ENCODE results near the gene MEGF10.

MEGF10 gene

GRCh38 chr5:127353796-127354195, 63.2 kb downstream of the MEGF10 start:
- no peak for DNase-seq (ENCODE audit: low read depth, low spot score)
- H3K4me3 ChIP-seq (ENCODE audit: low read length) = no peak overlapping the region

DNA sequence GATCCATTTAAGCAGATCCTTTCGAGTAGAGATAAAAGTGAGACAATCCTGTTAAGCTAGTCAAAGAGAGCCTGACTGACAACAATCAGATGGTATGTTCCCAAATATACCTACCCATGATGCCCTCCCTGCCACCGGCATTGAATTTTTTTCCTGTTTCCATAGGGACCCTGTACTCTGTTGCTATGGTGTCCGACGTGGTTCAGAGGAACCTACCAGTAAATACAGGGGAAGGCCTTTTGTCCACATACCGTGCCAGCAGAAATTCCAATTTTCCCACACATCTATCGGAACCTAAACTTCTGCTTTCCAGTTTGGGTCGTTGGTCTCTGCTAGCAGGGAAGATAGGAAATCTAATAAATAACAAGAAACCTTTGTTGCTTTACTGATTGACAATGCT, 64.7 kb downstream of the MEGF10 start:
- H3K4me3 ChIP-seq (ENCODE audit: low read length) = no peak overlapping the region
- DNase-seq (ENCODE audit: low read depth, low spot score) = no peak

DNA sequence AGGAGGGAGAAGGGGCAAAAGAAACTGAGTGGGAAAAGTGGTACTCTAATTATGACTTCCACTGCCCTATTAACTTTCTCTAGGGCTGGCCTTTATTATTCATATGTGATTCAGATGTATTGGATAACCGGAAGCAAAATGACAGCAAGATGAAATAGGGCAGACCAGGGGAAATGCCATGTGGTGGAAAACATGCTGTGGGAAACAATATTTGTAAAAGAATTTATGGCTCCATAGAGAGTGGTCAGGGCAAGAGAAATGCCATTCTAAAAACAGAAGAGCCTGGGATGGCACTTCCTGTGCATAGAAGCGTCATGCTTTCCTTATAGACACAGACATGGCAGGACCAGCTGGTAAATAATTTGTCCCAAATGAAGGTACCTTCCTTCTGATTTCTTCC, 67.7 kb downstream of the MEGF10 start:
- DNase-seq (ENCODE audit: low read depth, low spot score) = no peak
- H3K4me3 ChIP-seq (ENCODE audit: low read length) = no peak overlapping the region

GRCh38 chr5:127358740-127359139, 68.1 kb downstream of the MEGF10 start:
- no peak overlapping the region for H3K4me3 ChIP-seq (ENCODE audit: low read length)
- no peak for DNase-seq (ENCODE audit: low read depth, low spot score)

DNA sequence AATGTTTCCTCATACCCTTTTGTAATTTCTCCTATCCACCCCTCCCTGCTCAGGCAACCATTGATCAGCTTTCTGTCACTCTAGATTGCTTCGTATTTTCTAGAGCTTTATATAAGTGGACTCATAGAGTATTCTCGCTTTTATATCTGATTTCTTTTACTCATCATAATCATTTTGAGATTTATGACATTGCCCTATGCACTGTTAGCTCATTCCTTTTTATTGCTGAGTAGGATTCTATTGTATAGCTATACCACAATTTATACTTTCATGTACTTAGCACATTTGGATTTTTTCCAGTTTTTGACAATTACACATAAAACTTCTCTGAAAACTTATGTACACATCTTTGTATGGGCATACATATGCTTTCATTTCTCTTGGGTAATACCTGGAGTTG, 68.9 kb downstream of the MEGF10 start:
- no peak overlapping the region for H3K4me3 ChIP-seq (ENCODE audit: low read length)

GRCh38 chr5:127363403-127363802, 72.8 kb downstream of the MEGF10 start:
- no peak for DNase-seq (ENCODE audit: low read depth, low spot score)
- no peak overlapping the region for H3K4me3 ChIP-seq (ENCODE audit: low read length)

More for the DNA sequence above, 68.9 kb downstream of the MEGF10 start:
- DNase-seq (ENCODE audit: low read depth, low spot score) = no peak

DNA sequence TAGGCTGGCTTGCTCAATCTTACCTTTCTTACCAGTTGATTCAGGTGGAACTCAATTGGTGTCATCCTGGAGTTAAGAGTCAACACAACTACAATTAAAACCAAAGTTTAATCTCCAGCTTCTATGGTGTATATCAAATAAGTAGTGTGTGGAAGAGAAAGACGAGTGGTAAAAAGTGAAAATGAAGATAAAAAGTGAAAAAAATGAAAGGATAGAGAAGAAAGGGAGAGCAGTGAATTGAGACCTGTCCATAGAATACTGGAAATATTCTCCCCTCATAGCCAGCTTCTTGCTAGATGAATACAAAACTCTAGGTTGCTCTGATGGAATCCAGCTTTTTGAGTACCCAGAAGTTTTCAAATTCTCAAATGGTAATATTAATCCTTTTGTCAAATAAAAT, 76.4 kb downstream of the MEGF10 start:
- H3K4me3 ChIP-seq (ENCODE audit: low read length) = no peak overlapping the region
- DNase-seq (ENCODE audit: low read depth, low spot score) = no peak

DNA sequence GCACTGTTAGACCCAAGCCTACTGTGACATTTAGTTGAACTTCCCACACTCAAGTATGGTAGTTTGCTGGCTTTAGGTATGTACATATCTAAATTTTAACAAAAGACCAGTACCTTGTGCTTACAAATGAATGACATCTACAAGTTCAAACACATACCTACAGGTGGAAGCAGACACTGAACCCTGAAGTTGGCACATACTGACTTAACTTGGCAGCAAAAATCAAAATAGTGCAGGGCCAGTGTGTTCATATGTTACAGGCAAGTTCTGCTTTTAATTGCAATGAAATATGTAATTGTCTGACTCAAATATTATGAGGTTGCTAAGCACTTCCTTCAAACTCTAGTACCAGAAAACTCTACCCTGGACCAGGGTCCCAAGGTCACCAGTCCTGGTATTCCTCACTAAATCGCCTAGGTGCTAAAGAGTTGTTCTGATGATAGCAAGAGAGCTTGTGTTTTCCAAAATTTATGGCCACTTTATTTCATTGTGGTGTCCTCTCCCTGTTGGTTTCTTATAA, 77.4 kb downstream of the MEGF10 start:
- no peak overlapping the region for H3K4me3 ChIP-seq (ENCODE audit: low read length)
- no peak for DNase-seq (ENCODE audit: low read depth, low spot score)

DNA sequence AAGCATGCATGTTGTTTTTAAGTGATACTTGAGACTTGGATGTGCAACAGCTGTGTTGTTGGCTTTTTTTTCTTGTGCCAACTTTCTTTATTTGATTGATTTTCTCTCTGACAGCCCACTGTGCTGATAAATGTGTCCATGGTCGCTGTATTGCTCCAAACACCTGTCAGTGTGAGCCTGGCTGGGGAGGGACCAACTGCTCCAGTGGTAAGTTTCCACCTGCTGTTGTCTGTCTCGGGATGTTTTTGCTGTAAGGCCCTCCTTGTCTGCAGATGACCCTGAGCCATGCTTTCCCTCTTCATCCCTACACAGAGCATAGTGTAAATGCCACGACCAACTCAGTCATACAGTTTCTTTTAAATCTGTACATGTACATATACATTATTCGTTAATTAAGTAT, 79.2 kb downstream of the MEGF10 start:
- no peak for DNase-seq (ENCODE audit: low read depth, low spot score)
- H3K4me3 ChIP-seq (ENCODE audit: low read length) = no peak overlapping the region

DNA sequence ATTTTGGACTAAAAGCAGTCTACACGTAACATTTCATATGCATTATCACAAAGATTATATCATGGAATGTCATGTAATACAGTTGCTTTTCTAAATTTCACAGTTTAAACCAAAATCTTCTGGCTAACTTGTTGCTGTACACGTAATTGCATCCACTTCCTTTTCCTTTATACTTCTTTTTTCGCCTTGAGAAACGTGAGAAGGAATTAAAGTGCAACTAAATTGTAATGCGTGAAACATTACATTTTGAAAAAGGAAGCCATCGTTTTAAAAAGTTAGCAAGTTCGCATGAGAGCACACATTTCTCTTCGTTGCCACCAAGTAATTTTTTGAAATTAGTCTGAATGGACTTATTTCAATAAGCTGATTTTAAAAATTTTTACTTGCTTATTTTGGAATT, 80.0 kb downstream of the MEGF10 start:
- no peak for DNase-seq (ENCODE audit: low read depth, low spot score)
- H3K4me3 ChIP-seq (ENCODE audit: low read length) = no peak overlapping the region

DNA sequence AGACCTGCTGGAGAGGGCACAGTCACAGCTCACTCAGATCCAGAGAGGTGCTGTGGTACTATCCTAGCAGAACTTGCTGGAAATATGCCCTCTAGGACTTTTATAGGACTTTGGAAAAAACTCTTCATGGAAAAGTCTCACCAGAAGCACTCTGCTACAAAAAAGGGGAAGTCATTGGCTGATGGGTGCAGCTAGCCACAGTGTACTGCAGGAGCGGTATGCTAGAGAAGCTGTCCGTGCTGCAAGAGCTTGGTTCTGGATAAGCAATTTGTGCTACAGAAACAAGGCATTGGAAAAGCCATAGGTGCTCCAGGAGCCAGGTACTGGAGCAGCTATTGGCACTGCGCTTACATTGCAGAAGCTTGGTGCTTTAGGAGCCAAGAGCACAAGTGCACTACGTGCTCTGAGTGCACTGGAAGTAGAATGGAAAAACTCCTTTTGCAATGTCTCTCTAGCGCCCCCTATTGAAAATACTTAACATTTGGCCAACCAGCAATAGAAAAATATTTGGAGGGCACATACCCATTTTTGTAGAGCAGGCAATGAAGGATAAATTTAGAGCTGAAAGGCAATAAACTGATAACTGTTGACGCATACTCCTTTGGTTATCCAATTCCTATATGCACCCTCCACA, 83.4 kb downstream of the MEGF10 start:
- peak; percentile 3 for DNase-seq (ENCODE audit: low read depth, low spot score)
- H3K4me3 ChIP-seq (ENCODE audit: low read length) = no peak overlapping the region

DNA sequence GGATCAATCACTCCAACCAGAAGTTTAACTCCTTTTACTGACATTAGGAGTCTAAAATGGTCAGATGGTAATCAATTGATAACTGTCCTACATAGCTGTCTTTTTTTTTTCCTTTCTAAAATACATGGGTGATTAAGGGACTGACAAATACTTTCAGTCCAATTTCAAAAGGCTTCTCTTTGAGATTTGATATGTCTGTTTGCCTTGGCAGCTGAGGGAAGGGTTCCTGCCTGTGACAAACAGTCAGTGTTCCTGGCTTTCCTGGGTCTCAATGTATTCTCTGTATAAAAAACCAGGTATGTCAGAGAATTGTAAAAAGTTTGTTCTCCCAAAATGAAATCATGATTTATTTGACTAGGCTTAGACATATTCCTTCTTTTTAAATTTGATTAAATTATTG, 84.5 kb downstream of the MEGF10 start:
- DNase-seq (ENCODE audit: low read depth, low spot score) = no peak
- no peak overlapping the region for H3K4me3 ChIP-seq (ENCODE audit: low read length)

DNA sequence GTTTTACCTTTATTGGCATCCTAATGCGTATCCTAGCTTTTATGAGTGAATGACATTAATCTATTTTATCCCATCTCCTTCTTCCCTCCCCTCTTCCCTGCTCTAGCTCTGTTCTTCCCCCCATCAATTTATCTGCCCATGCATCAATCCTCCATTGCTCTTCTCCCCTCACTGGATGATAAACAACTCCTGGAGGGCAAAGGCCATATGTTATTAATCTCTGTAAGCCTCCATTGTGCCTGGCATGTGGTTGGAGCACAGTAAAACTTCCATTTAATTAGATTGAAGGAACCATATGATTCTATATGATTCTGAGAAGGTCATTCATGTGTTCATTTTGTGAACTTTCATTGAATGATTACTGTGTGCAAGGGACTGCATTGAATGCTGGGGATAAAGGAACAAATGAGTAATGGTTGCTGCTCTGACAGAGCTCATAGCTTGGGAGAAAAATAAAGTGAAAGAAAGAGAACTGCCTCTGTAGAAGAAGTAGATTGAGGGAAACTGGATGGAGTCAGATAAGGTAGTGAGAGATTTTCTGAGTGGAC, 85.0 kb downstream of the MEGF10 start:
- no peak overlapping the region for H3K4me3 ChIP-seq (ENCODE audit: low read length)
- no peak for DNase-seq (ENCODE audit: low read depth, low spot score)

- no peak for DNase-seq (ENCODE audit: low read depth, low spot score)
- no peak overlapping the region for H3K4me3 ChIP-seq (ENCODE audit: low read length)
Observed at GRCh38 chr5:127377651-127378050, 87.1 kb downstream of the MEGF10 start.

DNA sequence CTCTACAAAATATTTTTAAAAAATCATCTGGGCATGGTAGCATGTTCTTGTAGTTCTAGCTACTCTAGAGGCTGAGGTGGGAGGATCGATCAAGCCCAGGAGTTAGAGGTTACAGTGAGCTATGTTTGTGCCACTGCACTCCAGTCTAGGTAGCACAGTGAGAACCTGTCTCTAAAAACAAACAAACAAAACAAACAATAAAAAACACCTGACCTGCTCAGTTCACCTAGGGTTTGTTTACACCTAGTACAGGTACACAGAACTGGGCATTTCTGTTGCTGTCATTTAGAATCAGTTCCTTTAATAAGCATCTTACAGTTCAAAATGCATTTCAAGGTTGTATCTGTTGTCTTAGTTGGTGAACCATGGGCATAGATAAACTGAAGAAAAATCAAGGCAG, 95.3 kb downstream of the MEGF10 start:
- DNase-seq (ENCODE audit: low read depth, low spot score) = no peak

GRCh38 chr5:127386557-127386956, 96.0 kb downstream of the MEGF10 start:
- no peak for DNase-seq (ENCODE audit: low read depth, low spot score)
- H3K4me3 ChIP-seq (ENCODE audit: low read length) = no peak overlapping the region

More for the DNA sequence above, 95.3 kb downstream of the MEGF10 start:
- H3K4me3 ChIP-seq (ENCODE audit: low read length) = no peak overlapping the region

DNA sequence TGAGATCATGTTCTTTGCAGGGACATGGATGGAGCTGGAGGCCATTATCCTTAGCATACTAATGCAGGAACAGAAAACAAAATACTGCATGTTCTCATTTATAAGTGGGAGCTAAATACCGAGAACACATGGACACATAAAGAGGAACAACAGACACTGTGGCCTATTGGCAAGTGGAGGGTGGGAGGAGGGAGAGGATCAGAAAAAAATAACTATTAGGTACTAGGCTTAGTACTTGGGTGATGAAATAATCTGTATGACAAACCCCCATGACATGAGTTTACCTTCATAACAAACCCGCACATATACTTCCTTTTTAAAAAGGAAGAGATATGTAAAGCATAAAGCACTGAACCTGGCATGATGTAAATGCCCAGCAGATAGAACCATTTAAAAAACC, 99.0 kb downstream of the MEGF10 start:
- DNase-seq (ENCODE audit: low read depth, low spot score) = no peak
- H3K4me3 ChIP-seq (ENCODE audit: low read length) = no peak overlapping the region

DNA sequence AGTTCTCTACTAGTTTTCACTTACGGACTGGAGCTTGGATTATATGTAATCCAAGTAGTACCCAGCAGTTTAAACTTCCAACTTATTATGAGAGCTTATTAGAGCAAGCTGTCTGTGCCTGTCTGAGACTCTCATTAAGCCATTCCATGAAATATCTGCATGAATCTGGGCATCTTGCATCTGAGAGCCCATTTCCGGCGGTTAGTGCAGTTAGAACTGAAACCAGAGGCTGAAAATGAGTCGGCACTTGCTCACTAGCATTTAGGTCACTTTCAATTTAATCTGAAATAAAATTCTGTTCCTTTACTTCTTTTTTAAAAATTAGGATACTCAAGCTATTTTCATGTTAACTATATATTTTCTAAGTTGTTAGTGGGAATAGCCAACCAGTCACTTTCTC, 102.2 kb downstream of the MEGF10 start:
- H3K4me3 ChIP-seq (ENCODE audit: low read length) = no peak overlapping the region
- DNase-seq (ENCODE audit: low read depth, low spot score) = no peak

GRCh38 chr5:127396490-127397155, 106.0 kb downstream of the MEGF10 start:
- H3K4me3 ChIP-seq (ENCODE audit: low read length) = no peak overlapping the region
- DNase-seq (ENCODE audit: low read depth, low spot score) = no peak

- DNase-seq (ENCODE audit: low read depth, low spot score) = no peak
- no peak overlapping the region for H3K4me3 ChIP-seq (ENCODE audit: low read length)
Observed at GRCh38 chr5:127398508-127398907, 107.9 kb downstream of the MEGF10 start.

DNA sequence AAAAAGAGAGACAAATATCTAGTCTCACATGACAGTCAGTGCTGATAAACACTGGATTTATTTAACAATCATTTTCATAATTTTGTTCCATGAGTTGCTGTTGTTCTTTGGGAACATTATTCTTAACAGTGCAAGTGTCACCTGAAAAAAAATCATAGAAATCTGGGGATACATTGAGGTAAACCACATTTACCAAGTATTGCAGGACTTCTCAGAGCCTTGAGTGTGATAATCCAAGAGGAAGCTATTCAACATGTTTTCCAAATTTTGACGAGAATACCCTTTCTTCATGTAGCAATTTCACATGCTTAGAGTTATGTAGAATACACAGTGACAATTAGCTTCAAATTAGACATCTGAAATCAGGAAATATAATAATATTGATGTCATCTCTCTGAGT, 108.5 kb downstream of the MEGF10 start:
- no peak for DNase-seq (ENCODE audit: low read depth, low spot score)
- H3K4me3 ChIP-seq (ENCODE audit: low read length) = no peak overlapping the region
